ENCODE data around the gene ZNF561. TPM values are rescaled to one million over a fixed set of nuclear protein-coding genes. Genes with fewer than 3 reads are reported as not detected.
A peak's percentile ranks its signal among the peaks of the same experiment; 100 is the strongest.

ZNF561 gene
- total RNA-seq, 1 donor from 2014 or later, result 80.1 TPM

GRCh38 chr19:9580728-9581127, 40.3 kb downstream of the ZNF561 start:
- H3K4me2 ChIP-seq, result peak overlapping the region; percentile 78
- Mint-ChIP-seq H3K4me1 (no peaks in the 10 kb centered on the region), H3K9me3 (peaks cover 63% of the 10 kb centered on the region), H3K27ac (no peak overlapping the region), H3K27me3 (ENCODE audit: insufficient read depth, low read depth) (peaks cover 9% of the 10 kb centered on the region), H3K4me3 (no peak overlapping the region), H3K36me3 (peaks cover 59% of the 10 kb centered on the region)
- no peaks in the 10 kb centered on the region for H3K27me3 ChIP-seq
- no peak for TF ChIP-seq EZH2 (IDR thresholded peaks at IDR 0.05)
- H3K9me3 ChIP-seq (ENCODE audit: low read depth), result peaks cover 11% of the 10 kb centered on the region
- no peak overlapping the region for H3K4me3 ChIP-seq
- peaks cover 7% of the 10 kb centered on the region for H3K4me1 ChIP-seq
- no peak overlapping the region for H3K9ac ChIP-seq
- H3K36me3 ChIP-seq, result peaks cover 23% of the 10 kb centered on the region
- H4K20me1 ChIP-seq (ENCODE audit: low read depth), result peaks cover 32% of the 10 kb centered on the region
- peaks cover 86% of the 10 kb centered on the region for H3K79me2 ChIP-seq (ENCODE audit: low read depth)
- H3F3A ChIP-seq (ENCODE audit: low read depth), result peaks cover 10% of the 10 kb centered on the region
- no peak for DNase-seq (ENCODE audit: low spot score)
- no peak overlapping the region for H3K27ac ChIP-seq
- H2AFZ ChIP-seq (replicated peaks), result no peak overlapping the region

DNA sequence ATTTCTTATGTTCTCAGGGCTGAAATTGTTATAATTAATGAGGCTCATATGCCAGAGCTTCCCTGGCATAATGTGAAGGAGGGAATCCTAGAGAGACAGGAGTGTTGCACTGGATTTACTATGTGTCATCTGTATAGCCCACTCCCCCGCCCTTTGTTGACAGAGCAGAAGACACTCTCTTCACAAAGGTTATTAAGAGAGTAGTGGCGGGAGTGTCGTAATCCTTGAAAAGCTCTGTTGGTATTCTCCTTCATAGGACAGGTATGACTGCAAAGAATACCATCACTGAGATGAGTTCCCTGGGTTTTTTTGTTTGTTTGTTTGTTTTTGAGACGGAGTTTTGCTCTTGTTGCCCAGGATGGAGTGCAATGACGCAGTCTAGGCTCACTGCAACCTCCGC, 50.8 kb downstream of the ZNF561 start:
- H4K20me1 ChIP-seq (ENCODE audit: low read depth), result no peaks in the 10 kb centered on the region
- H3K27me3 Mint-ChIP-seq (ENCODE audit: insufficient read depth, low read depth), result no peaks in the 10 kb centered on the region
- no peak overlapping the region for H3K9ac ChIP-seq
- TF ChIP-seq, protein P1, sequence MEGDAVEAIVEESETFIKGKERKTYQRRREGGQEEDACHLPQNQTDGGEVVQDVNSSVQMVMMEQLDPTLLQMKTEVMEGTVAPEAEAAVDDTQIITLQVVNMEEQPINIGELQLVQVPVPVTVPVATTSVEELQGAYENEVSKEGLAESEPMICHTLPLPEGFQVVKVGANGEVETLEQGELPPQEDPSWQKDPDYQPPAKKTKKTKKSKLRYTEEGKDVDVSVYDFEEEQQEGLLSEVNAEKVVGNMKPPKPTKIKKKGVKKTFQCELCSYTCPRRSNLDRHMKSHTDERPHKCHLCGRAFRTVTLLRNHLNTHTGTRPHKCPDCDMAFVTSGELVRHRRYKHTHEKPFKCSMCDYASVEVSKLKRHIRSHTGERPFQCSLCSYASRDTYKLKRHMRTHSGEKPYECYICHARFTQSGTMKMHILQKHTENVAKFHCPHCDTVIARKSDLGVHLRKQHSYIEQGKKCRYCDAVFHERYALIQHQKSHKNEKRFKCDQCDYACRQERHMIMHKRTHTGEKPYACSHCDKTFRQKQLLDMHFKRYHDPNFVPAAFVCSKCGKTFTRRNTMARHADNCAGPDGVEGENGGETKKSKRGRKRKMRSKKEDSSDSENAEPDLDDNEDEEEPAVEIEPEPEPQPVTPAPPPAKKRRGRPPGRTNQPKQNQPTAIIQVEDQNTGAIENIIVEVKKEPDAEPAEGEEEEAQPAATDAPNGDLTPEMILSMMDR (IDR thresholded peaks at IDR 0.05), result no peak
- no peak for TF ChIP-seq EZH2phosphoT487 (IDR thresholded peaks at IDR 0.05)
- TF ChIP-seq EZH2 (IDR thresholded peaks at IDR 0.05), result no peak
- H3K9me3 ChIP-seq (ENCODE audit: low read depth), result peaks cover 73% of the 10 kb centered on the region
- no peak overlapping the region for H3K27ac ChIP-seq
- H3K4me2 ChIP-seq, result no peak overlapping the region
- no peak overlapping the region for H3K4me3 ChIP-seq
- peaks cover 68% of the 10 kb centered on the region for H3K36me3 Mint-ChIP-seq
- H3F3A ChIP-seq (ENCODE audit: low read depth), result peaks cover 32% of the 10 kb centered on the region
- H3K36me3 ChIP-seq, result peaks cover 63% of the 10 kb centered on the region
- no peak for DNase-seq (ENCODE audit: low spot score)
- H2AFZ ChIP-seq (replicated peaks), result no peak overlapping the region
- no peak overlapping the region for H3K4me3 Mint-ChIP-seq
- no peaks in the 10 kb centered on the region for H3K4me1 Mint-ChIP-seq
- no peak overlapping the region for H3K27ac Mint-ChIP-seq
- H3K27me3 ChIP-seq, result no peaks in the 10 kb centered on the region
- H3K4me1 ChIP-seq, result no peaks in the 10 kb centered on the region
- H3K9me3 Mint-ChIP-seq, result peaks cover 92% of the 10 kb centered on the region
- H3K79me2 ChIP-seq (ENCODE audit: low read depth), result peaks cover 100% of the 10 kb centered on the region

GRCh38 chr19:9566729-9567128, 54.3 kb downstream of the ZNF561 start:
- Histone ChIP-seq H3K9ac (no peak overlapping the region), H3K27ac (no peak overlapping the region), H3K9me3 (ENCODE audit: low read depth) (peaks cover 76% of the 10 kb centered on the region), H3K79me2 (ENCODE audit: low read depth) (peaks cover 97% of the 10 kb centered on the region), H3K4me1 (no peaks in the 10 kb centered on the region), H3K4me2 (no peak overlapping the region), H4K20me1 (ENCODE audit: low read depth) (no peaks in the 10 kb centered on the region), H3K4me3 (no peak overlapping the region), H3F3A (ENCODE audit: low read depth) (peaks cover 50% of the 10 kb centered on the region), H3K36me3 (peaks cover 80% of the 10 kb centered on the region), H2AFZ (replicated peaks) (no peak overlapping the region), H3K27me3 (peaks cover 7% of the 10 kb centered on the region)
- Mint-ChIP-seq H3K27ac (no peak overlapping the region), H3K9me3 (peaks cover 88% of the 10 kb centered on the region), H3K4me3 (no peak overlapping the region), H3K27me3 (ENCODE audit: insufficient read depth, low read depth) (peaks cover 2% of the 10 kb centered on the region), H3K4me1 (no peaks in the 10 kb centered on the region), H3K36me3 (peaks cover 73% of the 10 kb centered on the region)
- no peak for DNase-seq (ENCODE audit: low spot score)
- no peak for TF ChIP-seq EZH2 (IDR thresholded peaks at IDR 0.05)
- TF ChIP-seq, protein P1 (IDR thresholded peaks at IDR 0.05), result no peak
- no peak for TF ChIP-seq EZH2phosphoT487 (IDR thresholded peaks at IDR 0.05)

DNA sequence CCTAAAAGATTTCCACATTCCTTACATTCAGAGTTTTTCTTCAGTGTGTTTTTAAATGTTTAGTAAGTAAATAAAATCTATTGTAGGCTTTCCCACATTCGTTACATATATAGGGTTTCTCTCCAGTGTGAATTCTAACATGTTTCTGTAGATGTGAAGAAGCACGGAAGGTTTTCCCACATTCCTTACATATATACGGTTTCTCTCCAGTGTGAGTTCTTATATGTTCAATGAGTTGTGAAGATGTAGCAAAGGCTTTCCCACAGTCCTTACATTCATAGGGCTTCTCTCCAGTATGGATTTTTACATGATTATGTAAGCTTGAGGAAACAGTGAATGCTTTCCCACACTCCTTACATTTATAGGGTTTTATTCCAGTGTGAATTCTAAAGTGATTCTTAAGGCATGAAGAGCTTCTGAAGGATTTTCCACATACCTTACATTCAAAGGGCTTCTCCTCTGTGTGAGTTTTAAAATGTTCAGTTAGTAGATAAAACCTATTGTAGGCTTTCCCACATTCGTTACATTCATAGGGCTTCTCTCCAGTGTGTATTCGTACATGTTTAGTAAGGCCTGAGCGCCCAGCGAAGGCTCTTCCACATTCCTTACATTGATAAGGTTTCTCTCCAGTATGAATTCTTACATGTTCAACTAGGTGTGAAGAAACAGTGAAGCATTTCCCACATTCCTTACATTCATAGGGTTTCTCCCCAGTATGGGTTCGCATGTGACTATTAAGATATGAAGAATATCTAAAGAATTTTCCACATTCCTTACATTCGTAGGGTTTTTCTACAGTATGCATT, 54.9 kb downstream of the ZNF561 start:
- peaks cover 73% of the 10 kb centered on the region for H3K36me3 Mint-ChIP-seq
- Histone ChIP-seq H3K9ac (no peak overlapping the region), H3K4me2 (no peak overlapping the region), H2AFZ (replicated peaks) (no peak overlapping the region), H3K9me3 (ENCODE audit: low read depth) (peaks cover 69% of the 10 kb centered on the region), H3K4me3 (no peak overlapping the region), H3K27me3 (peaks cover 7% of the 10 kb centered on the region), H3F3A (ENCODE audit: low read depth) (peaks cover 54% of the 10 kb centered on the region), H3K27ac (no peak overlapping the region), H3K79me2 (ENCODE audit: low read depth) (peaks cover 91% of the 10 kb centered on the region), H4K20me1 (ENCODE audit: low read depth) (no peaks in the 10 kb centered on the region), H3K36me3 (peaks cover 78% of the 10 kb centered on the region), H3K4me1 (no peaks in the 10 kb centered on the region)
- H3K27ac Mint-ChIP-seq, result no peak overlapping the region
- H3K9me3 Mint-ChIP-seq, result peaks cover 88% of the 10 kb centered on the region
- H3K27me3 Mint-ChIP-seq (ENCODE audit: insufficient read depth, low read depth), result peaks cover 4% of the 10 kb centered on the region
- DNase-seq (ENCODE audit: low spot score), result no peak
- no peak overlapping the region for H3K4me3 Mint-ChIP-seq
- TF ChIP-seq EZH2phosphoT487 (IDR thresholded peaks at IDR 0.05), result no peak
- TF ChIP-seq EZH2 (IDR thresholded peaks at IDR 0.05), result no peak
- TF ChIP-seq, protein P1 (IDR thresholded peaks at IDR 0.05), result no peak
- no peaks in the 10 kb centered on the region for H3K4me1 Mint-ChIP-seq

Measured in neural progenitor cell (in vitro differentiated cells).